Erythroblast (primary cell): ENCODE measurements around the gene RXFP1.

Experiments
- DNase-seq, 2 experiments: peaks; one replicate each; lab custom pipeline; 2025; lab: John Stamatoyannopoulos, UW
- GATA1 ChIP-seq: IDR thresholded peaks from 2 replicates; pipeline ENCODE4 v1.6.1; 2011; ENCODE audit warnings: low read depth, mild to moderate bottlenecking, control low read depth, low read length, moderate library complexity
- POLR2A ChIP-seq: IDR thresholded peaks from 2 replicates; pipeline ENCODE4 v1.6.1; 2011; ENCODE audit warnings: mild to moderate bottlenecking, low read length

Gene RXFP1

GRCh38 chr4:158521484-158522088 lies at the start of gene RXFP1:
TSS of gene RXFP1 (plus strand) at chr4:158521882. CDS start at chr4:158521977, 95 bp downstream.
- DNase-seq, result no peak

GRCh38 chr4:158481811-158482210 lies 39.9 kb upstream of the RXFP1 start:
- TF ChIP-seq POLR2A, result no peak
- TF ChIP-seq GATA1, result no peak
- no peak for DNase-seq

More at GRCh38 chr4:158521484-158522088, at the start of gene RXFP1:
- TF ChIP-seq GATA1, result no peak

- no peak for TF ChIP-seq POLR2A
- TF ChIP-seq GATA1, result no peak
Measured at GRCh38 chr4:158484173-158484885, 37.4 kb upstream of the RXFP1 start.

GRCh38 chr4:158490629-158491028 lies 31.1 kb upstream of the RXFP1 start:
- DNase-seq, result no peak
- TF ChIP-seq GATA1 (no peak), POLR2A (no peak)

More at GRCh38 chr4:158484173-158484885, 37.4 kb upstream of the RXFP1 start:
- DNase-seq, result no peak

- DNase-seq, result no peak
- TF ChIP-seq GATA1 (no peak), POLR2A (no peak)
Measured at GRCh38 chr4:158492391-158492790, 29.3 kb upstream of the RXFP1 start.

GRCh38 chr4:158496030-158496741 lies 25.5 kb upstream of the RXFP1 start:
- DNase-seq, result peak; percentile 21 to 65
- TF ChIP-seq GATA1, result no peak
- no peak for TF ChIP-seq POLR2A

GRCh38 chr4:158500054-158500453 lies 21.6 kb upstream of the RXFP1 start:
- no peak for DNase-seq
- TF ChIP-seq GATA1 (no peak), POLR2A (no peak)

GRCh38 chr4:158513256-158513655 lies 8.4 kb upstream of the RXFP1 start:
- no peak for DNase-seq
- TF ChIP-seq POLR2A, result no peak

- TF ChIP-seq GATA1 (no peak), POLR2A (no peak)
- DNase-seq, result no peak
Measured at GRCh38 chr4:158519226-158519625, 2.5 kb upstream of the RXFP1 start.

GRCh38 chr4:158523990-158524535 lies 2.4 kb downstream of the RXFP1 start:
- TF ChIP-seq GATA1, result no peak
- no peak for TF ChIP-seq POLR2A
- DNase-seq, result no peak

GRCh38 chr4:158527516-158527915 lies 5.8 kb downstream of the RXFP1 start:
- no peak for DNase-seq
- TF ChIP-seq GATA1, result no peak
- no peak for TF ChIP-seq POLR2A

GRCh38 chr4:158529505-158529904 lies 7.8 kb downstream of the RXFP1 start:
- no peak for TF ChIP-seq GATA1
- TF ChIP-seq POLR2A, result no peak
- DNase-seq, result no peak

- DNase-seq, result no peak
Measured at GRCh38 chr4:158530381-158530780, 8.7 kb downstream of the RXFP1 start.

GRCh38 chr4:158530898-158531297 lies 9.2 kb downstream of the RXFP1 start:
- DNase-seq, result no peak
- TF ChIP-seq POLR2A (no peak), GATA1 (no peak)

More at GRCh38 chr4:158530381-158530780, 8.7 kb downstream of the RXFP1 start:
- TF ChIP-seq GATA1 (no peak), POLR2A (no peak)
